ENCODE results near the gene FBXO4.

FBXO4 gene

GRCh38 chr5:41954286-41954685 is 29.2 kb downstream of the FBXO4 start:
- no peak for FAIRE-seq
- no peak for TF ChIP-seq CTCF (IDR thresholded peaks at IDR 0.05; ENCODE audit: insufficient read depth, missing control alignments)
- no peak for DNase-seq (ENCODE audit: insufficient read length, low spot score)

GRCh38 chr5:41955432-41956024 is 30.4 kb downstream of the FBXO4 start:
- DNase-seq (ENCODE audit: insufficient read length, low spot score) (no peak), FAIRE-seq (no peak)
- TF ChIP-seq CTCF (IDR thresholded peaks at IDR 0.05; ENCODE audit: insufficient read depth, missing control alignments), result no peak

- no peak for TF ChIP-seq CTCF (IDR thresholded peaks at IDR 0.05; ENCODE audit: insufficient read depth, missing control alignments)
- no peak for DNase-seq (ENCODE audit: insufficient read length, low spot score)
- FAIRE-seq, result no peak
Observed at GRCh38 chr5:41956943-41957342, 31.9 kb downstream of the FBXO4 start.

GRCh38 chr5:41960481-41960880 is 35.4 kb downstream of the FBXO4 start:
- FAIRE-seq (no peak), DNase-seq (ENCODE audit: insufficient read length, low spot score) (no peak)
- no peak for TF ChIP-seq CTCF (IDR thresholded peaks at IDR 0.05; ENCODE audit: insufficient read depth, missing control alignments)

GRCh38 chr5:41961736-41962135 is 36.7 kb downstream of the FBXO4 start:
- FAIRE-seq, result no peak
- TF ChIP-seq CTCF (IDR thresholded peaks at IDR 0.05; ENCODE audit: insufficient read depth, missing control alignments), result no peak
- no peak for DNase-seq (ENCODE audit: insufficient read length, low spot score)

- no peak for DNase-seq (ENCODE audit: insufficient read length, low spot score)
- TF ChIP-seq CTCF (IDR thresholded peaks at IDR 0.05; ENCODE audit: insufficient read depth, missing control alignments), result no peak
- no peak for FAIRE-seq
Observed at GRCh38 chr5:41962491-41962890, 37.4 kb downstream of the FBXO4 start.

GRCh38 chr5:41966401-41967105 is 41.5 kb downstream of the FBXO4 start:
- DNase-seq (ENCODE audit: insufficient read length, low spot score) (no peak), FAIRE-seq (no peak)
- TF ChIP-seq CTCF (IDR thresholded peaks at IDR 0.05; ENCODE audit: insufficient read depth, missing control alignments), result no peak

Measured in D721Med (cell line).